Activated CD8-positive, alpha-beta memory T cell treated with anti-CD3 and anti-CD28 coated beads, Interleukin-2, amount 50 U/mL, for 1 hour (primary cell): ENCODE data around the gene PPP6R1.

Source experiments
- DNase-seq: peaks from one replicate; pipeline ENCODE4 v3.0.0-alpha.2; 2020; ENCODE audit errors: extremely low read depth

Gene PPP6R1

DNA sequence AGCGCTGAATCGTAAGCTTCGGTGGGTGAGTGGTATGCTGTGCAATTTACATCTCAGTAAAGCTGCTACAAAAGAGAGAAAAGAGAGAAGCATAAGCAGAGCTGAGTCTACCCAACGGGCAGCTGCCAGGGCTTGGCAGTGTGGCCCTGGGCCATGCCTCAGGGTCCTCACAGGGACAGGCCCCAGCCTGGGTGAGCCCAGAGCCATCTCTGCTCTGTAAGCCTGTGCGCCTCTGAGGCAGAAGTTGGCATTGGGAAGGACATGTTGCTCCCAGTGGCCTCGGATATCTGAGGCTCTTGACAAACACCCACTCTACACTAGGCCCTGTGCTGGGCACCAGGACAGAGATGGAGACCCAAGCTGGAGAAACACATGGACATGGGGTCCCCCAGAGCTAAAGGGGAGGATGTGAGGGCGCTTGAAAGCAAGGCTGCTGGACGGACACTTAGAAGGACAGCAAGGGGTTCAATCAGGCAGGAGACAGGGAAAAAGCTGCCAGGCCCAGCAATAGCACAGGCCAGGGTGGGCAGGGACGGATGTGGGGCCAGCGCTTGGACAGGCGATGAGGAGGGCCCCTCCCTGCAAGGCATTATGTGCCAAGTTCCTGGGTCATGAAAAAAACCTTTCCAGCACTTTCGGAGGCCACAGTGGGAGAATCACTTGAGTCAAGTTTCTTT, 14.7 kb downstream of the PPP6R1 start:
- no peak for DNase-seq

DNA sequence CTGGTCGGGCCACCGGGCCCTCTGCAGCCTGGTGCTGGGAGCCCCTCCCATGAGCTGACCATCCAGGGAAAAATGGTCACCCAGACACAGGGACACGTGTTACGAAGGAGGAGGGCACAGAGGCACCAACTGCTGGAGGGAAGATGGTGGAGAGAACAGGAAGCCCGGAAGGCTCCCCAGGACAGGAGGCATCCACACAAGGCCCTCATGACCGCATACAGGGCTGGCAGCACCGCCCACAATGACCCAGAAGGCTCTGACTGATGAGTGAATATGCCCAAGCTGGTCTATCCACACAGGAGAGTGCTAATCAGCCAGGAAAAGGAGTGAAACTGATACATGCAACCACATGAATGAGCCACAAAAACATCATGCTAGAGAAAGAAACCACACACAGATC, 16.3 kb downstream of the PPP6R1 start:
- no peak for DNase-seq

DNA sequence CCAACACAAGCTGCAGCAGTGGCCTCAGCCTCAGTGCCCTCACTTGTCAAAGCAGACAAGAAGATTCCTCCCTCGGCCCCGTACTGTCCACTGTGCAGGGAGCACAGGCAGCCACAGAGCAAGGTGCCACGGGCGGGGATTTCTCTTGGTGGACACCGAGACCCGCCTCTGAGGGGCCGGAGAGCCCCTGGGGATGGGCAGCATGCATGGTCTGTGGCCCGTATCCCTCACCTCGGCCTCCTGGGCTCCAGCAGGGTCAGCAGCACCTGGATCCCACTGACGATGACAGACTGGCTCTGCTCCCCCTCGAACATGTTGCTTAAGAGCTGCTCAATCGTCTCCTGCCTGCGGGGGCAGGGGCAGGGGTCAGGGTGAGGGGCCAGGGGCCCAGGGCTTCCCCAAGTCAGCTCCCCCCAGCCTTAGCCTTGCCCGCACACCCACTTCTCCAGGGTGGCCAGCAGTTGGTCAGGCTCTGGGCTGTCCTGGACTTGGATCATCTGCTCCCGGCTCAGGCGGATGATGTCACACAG, 16.8 kb downstream of the PPP6R1 start:
- DNase-seq = no peak

DNA sequence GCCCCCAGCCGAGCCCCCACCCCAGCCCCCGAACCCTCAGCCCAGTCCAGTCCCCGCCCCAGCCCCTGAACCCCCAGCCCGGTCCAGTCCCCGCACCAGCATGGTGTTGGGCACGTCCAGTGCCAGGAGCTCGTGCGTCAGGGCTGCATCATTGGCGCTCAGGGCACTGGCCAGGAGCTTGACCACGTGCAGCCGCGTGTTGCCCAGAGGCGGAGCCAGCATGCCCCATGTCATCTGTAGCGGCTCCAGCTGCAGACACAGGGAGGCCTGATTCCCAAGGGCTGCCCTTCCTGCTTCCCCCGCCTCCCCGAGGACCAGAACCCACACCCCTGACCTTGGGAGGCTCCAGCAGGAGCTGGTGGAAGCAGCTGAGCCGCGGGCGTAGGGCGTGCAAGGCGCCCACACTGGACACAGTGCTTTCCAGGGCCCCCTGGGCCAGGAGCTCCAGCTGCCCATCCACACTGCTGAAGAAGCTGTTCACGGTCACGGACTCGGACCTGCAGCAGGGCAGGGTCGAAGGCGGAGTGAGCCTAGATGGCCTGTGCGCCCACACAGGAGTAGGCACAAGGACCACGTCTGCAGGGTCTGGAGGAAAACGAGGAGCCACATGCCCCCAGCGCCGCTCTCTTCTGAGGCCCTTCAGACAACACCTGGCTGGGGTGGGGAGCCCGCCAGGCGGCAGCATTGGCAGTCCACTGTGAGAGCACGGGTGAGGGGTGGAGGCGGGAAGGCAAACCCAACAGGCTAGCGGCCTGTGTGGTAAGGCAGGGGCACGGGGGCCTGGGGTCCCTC, 17.5 kb downstream of the PPP6R1 start:
- DNase-seq = no peak

DNA sequence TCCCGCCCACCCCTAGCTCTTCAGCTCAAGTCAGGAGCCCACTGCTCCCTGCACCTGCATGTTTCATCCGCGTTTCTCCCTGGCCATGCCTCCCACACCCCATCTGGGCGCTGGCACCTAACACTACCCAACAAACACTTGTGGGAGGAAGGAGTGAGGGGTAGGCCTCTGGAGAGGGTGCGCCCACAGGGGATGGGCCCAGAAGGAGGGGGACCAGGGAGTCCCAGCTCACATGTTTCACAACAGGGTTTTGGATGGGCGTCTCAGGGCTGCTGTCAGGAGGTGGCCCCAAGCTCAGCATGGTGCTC, 18.1 kb downstream of the PPP6R1 start:
- no peak for DNase-seq

DNA sequence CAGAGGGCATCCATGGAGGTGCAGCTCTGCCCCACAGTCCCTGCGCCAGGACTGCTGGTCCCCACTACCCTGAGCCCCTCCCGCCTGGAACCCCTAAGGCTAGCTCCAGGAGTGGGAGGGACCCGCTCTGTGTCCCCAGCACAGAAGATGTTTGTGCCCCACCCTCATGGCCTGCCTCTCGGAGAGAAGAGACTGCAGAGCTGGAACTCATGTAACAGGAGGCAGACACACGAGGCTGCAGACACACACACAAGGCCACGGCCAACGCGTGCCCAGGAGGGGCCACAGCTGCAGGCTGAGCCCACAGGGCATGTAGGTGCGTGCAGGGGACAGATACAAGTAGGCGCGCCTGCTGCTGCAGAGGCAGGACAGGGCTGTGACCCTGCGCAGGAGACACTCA, 19.8 kb downstream of the PPP6R1 start:
- DNase-seq = no peak

DNA sequence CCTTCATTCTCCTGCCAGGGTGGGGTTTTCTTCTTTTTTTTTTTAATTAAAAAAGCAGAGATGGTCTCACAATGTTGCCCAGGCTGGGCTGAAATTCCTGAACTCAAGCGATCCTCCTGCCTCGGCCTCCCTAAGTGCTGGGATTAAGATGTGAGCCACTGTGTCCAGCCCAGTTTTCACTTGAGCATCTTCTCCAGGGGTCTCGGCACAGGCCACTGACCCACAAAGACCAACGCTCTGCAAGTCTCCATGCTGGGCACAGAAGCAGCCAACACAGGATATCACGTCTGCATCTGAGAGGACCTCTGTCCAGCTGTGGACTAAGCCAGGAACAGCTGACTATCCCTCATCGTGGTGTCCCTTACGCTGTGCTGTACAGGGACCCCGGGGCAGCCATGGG, 20.8 kb downstream of the PPP6R1 start:
- DNase-seq = no peak

DNA sequence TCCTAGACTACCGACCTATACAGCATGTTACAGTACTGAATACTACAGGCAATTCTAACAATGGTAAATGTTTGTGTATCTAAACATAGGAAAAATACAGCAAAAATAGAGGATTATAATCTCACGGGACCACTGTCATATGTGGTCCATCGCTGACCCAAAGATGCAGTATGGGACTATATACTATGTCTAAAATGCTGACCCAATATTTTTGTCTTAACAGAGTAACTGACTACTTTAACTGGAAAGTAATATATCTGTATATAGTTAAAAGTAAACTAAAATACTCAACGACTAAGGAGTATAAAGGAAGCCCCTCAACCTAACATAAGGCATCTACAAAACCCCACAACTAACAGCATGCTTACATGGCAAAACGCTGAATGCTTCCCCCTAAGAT, 25.8 kb downstream of the PPP6R1 start:
- no peak for DNase-seq

DNA sequence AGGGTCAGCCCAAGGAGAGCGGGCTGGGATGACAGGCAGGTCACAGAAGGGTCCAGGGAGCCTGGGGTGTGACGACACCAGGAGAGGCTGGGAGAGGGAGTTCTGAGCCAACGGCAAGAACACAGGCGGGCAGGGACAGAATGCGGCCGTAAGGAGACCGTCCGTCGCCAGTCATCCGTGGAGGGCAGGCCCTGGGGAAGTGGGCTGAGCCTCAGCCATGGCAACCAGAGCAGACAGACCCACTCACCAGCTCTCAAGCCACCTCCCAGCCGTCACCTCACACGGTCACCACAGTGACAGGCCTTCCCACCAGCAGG, 26.6 kb downstream of the PPP6R1 start:
- DNase-seq = no peak

DNA sequence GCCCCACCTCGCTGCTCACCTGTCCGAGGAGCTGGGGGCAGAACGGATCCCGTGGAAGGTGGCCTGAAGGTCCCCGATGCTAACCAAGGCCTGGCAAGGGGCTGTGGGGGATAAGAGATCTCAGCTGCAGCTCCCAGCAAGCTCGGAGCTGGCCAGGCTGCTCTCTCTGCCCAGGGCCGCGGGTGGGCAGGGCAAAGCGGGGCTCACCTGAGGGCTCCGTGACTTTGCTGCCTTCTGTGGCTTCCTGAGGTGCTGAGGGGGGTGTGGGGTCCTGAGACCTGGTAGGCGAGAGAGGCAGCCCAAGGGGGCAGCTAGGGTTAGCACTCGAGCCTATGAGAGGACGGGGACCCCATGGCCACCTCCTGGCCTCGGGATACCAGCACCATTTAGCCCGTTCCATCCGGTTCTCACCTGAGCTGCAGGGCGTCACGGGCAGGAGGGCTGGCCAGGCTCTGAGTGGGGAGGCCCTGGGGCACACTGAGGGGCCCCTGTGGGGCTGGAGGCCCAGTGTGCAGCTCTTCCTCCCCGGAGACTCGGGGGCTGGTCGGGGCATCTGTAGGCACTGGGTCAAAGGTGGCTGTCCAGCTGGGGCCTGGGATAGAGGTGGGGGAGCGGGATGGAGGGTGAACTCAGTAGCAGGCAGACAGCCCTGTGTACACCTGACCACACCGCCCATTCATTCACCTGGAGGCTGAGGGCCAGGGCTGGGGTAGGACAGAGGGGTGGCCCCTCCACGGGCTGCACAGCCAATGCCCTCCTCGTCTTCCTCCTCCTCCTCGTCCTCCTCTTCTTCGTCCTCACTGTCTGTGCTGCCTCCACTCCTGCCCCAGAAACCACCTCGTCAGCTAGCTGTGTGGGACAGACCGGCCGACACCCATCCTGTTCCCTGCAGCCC, 27.2 kb downstream of the PPP6R1 start:
- no peak for DNase-seq

DNA sequence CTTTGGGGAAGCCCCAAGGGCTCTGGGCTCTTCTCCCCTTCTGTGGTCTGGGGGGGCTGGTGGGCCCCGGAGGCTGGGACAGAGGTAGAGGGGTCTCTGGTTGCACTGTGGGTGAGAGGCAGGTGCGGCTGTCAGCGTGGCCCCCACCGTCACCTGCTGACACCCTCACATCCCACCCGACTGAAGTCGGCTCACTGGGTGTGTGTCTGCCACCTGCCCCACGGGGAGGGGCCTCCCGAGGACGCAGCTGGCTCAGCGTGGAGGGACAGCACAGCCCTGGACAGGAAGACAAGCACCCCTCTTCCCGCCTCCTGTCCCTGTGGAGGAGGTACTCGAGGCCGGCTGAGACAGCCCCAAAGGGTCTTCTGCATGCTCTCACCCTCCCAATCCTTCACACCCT, 28.0 kb downstream of the PPP6R1 start:
- DNase-seq = no peak

DNA sequence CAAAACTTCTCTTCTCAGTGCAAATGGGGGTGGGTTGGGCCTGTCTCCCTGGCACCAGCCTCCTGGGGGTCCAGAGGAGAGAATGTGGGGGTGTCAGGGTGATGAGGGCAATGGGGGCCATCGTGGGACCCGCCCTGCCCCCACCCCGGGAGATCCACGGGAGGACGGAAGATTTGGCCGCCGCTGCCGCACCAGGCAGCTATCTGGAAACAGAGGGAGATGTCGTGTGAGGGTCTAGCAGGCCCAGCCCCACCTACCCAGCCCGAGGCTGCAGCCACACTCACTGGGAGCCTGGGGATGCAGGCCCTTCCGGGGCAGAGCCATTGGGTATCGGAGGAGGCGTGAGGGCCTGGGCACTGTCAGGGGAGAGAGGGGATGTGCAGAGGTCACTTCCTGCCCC, 28.5 kb downstream of the PPP6R1 start:
- no peak for DNase-seq

DNA sequence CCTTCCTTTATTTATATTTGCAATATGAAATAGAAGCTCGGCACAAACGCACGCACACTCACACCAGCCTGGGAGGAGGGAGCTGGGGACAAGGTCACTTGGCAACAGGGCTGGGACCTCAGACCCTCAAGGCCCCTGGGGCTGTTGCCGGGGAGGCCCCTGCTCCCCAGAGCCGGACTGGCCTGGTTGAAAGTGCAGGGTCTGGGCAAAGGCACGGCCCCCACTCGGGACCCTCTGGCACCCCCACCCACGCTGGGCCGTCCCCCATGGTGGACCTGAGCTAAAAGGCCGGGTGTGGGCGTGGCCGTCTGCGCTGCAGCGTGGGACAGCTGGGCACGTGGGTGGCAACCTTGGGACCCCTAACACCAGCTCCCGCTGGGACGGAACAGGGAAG, 29.0 kb downstream of the PPP6R1 start:
- no peak for DNase-seq

DNA sequence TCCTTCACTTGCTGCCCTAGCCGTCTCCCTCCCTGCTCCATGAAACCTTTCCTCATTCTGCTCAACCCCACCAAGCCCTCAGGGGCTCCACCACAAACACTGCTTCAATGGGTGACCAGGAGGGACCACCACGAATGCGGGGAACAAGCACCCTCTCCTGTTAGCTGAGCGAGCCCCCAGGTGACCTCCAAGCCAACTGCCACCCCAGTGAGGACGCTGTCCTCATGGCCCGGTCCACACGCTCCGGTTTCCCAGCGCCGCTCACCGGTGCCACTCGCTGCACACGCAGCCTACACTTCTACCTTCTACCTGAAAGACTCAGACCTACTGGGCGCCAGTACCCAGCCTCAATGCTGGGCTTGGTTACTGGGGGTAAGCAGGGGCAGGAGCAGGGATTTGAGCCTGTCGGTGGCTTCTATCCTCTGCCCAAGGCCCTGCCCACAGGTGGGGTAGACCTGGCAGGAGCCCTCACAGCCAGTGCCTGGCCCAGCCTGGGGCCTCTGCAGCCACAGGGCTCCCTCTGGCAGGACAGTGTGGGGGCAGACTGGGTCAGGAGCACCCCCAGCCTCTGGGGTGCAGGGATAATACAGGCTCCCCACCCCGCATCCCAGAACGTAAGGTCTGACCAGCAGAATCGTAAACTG, 29.6 kb downstream of the PPP6R1 start:
- DNase-seq = no peak

DNA sequence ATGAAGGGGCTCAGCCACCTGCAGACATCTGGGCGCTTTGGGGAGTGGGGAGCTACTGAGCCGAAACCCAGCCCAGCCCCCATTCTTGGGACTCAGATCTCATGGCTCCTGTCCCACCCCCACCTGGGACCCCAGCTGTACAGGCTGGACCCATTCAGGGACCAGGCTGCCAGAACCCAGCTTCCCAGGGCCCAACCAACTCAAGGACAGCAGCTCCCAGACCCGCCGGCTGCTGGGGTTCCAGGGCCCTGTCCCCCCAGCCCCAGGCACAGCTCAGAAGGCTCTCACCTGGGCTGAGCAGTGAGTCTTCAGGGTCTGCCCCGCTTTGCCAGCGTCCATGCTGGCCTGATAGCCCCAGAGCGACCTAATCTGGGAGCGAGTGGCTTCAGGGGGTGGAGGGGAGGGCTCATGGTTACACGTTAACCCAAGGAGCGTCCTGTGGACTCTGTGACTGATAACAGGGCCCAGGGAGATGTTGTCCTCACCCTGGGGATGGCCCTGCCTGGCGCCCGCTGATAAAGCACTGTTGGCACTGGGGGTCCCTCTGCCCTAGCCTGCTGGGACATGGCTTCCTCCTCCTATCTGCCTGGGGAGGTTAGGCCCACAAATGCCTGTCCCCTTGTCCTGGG, 30.3 kb downstream of the PPP6R1 start, which contains the start of gene TMEM86B:
TSS of gene TMEM86B (minus strand) at position 361 of the 629 bp plus-strand sequence. CDS start at position 339, 22 bp downstream.
- no peak for DNase-seq

DNA sequence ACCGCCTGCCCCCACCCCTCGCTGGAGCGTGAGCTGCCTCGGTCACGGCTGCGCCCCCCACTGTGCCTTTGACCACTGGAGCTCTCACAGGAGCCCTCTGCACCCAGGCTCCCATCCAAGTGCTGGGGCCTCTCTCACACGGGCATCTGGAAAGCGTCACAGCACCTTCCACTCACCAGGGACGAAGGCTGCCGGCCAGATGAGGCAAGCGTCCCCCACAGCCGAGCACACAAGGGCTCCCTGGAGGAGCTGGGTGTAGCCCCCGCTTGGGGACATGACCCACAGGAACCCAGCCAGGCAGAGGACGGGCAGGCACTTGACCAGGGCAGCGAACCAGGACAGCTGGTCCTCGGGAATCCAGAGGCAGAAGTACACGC, 30.8 kb downstream of the PPP6R1 start:
- no peak for DNase-seq

DNA sequence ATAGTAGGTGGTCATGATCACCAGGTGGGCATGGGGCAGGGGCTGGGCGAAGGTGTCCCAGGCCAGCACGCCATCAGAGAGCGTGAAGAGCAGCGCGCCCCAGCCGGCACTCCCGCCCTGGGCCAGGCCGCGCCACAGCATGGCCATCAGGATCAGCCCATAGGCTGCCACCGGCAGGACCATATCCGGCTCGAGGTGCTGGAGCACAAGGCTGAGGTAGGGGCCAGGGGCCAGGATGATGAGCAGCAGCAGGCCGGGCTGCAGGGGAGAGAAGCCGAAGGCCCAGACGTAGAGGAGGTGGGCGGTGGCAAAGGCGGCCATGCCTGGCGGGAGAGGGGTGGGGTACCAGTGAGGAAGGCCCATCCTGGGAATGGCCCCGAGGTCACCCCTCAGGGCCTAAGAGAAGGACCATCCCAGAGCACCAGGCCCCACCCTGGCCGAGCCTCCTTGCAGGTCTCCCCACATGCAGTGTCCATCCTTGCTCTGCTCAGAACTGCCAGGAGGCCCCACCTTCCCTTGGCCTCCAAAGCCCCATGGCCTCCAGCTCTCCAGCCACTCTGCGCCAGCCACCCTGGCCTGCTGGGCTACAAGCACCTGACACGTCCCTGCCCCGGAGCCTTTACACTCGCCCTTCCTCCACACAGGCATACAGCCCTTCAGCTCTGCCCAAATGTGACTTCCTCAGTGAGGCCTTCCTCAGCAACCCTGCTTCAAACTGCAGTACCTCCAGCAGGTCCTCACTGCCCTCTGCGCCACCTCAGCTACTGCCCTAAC, 31.4 kb downstream of the PPP6R1 start:
- no peak for DNase-seq

DNA sequence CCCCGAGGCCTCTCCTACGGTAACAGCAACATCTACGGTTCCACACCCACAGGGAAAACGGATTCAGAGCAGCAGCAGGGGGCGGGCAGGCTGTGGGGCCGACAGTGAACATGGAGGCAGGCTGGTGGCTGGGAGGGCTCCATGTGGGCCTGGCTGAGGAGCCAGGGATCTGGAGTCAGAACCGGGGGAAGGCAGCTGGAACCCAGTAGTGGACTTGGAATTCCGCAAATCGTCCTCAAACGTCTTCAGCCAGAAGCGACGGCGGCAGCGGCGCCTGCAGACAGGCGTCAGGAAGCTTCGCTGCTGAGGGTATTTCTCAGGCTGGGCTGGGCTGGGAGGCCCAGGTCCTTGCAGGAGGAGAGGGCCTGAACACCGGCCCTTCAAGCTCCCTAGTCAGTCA, 32.0 kb downstream of the PPP6R1 start:
- DNase-seq = no peak

DNA sequence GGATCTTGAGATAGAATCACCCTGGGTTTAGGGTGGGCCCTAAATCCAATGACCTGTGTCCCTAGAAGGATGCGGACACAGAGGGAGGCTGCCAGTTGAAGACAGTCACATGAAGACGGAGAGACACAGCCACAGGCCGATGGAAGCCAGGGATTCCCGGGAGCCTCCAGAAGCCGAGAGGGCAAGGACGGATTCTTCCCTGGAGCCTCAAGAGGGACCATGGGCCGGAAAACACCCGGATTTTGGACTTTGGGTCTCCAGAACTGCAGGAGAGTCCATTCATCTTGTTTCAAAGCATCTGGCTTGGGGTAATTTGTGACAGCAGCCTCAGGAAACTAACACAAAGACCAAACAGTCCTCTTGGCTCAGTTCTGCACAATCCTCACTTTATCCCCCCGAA, 32.5 kb downstream of the PPP6R1 start:
- DNase-seq = no peak

DNA sequence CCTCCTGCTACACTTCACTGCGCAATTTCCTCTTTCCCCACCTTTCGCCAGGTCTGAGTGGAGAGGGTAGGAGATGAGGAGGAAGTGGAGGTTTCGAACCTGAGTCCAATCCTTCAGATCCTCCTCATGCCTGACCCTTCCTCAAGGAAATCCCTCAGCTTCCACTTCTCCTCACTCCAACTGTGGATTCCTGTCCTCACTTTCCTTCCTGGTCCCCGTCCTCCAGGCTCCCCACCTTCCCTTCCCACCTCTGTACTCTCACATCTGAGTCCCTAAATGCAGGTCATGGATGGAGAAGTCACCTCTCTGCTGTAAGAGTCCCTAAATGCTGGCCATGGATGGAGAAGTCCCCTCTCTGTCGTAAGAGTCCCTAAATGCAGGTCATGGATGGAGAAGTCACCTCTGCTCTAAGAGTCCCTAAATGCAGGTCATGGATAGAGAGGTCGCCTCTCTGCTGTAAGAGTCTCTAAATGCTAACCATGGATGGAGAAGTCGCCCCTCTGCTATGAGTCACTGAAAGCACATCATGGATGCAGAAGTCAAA, 33.3 kb downstream of the PPP6R1 start:
- DNase-seq = no peak
